HS-27A (cell line): ENCODE results near the gene RELB.
"Not testable (repeated sequence)": the region's sequence is repeated elsewhere in the genome, so short reads cannot be mapped to it uniquely, and the experiment has no call there.

Source experiments
- DNase-seq: peaks from one replicate; pipeline ENCODE4 v3.0.0-alpha.2; 2012; ENCODE audit warnings: low read depth, missing footprints

RELB gene, protein sequence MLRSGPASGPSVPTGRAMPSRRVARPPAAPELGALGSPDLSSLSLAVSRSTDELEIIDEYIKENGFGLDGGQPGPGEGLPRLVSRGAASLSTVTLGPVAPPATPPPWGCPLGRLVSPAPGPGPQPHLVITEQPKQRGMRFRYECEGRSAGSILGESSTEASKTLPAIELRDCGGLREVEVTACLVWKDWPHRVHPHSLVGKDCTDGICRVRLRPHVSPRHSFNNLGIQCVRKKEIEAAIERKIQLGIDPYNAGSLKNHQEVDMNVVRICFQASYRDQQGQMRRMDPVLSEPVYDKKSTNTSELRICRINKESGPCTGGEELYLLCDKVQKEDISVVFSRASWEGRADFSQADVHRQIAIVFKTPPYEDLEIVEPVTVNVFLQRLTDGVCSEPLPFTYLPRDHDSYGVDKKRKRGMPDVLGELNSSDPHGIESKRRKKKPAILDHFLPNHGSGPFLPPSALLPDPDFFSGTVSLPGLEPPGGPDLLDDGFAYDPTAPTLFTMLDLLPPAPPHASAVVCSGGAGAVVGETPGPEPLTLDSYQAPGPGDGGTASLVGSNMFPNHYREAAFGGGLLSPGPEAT

DNA sequence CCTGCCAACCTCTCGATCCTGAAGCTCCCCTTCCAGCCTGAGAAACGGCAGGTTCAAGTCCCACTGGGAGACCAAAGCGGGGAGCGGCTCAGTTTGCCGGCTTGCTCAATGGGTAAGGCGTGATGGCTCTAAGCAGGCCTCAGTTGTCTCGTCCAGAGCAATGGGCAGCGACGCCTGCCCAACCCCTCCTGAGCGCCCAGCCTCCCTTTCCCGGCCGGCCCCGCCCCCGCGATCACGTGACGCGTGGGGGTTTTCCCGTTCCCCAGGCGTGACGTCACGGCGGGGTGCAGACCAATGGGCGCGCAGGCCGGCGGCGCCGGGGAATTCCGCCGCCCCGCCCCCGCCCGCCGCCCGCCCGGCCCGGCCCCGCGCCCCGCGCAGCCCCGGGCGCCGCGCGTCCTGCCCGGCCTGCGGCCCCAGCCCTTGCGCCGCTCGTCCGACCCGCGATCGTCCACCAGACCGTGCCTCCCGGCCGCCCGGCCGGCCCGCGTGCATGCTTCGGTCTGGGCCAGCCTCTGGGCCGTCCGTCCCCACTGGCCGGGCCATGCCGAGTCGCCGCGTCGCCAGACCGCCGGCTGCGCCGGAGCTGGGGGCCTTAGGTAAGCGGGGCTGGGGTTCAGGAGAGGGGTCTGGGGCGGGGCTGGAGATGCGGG is at the start of gene RELB:
RELB (plus strand) TSS at position 378 of the 653 bp plus-strand sequence; CDS start at position 494, 116 bp downstream.
- peak; percentile 45 for DNase-seq

DNA sequence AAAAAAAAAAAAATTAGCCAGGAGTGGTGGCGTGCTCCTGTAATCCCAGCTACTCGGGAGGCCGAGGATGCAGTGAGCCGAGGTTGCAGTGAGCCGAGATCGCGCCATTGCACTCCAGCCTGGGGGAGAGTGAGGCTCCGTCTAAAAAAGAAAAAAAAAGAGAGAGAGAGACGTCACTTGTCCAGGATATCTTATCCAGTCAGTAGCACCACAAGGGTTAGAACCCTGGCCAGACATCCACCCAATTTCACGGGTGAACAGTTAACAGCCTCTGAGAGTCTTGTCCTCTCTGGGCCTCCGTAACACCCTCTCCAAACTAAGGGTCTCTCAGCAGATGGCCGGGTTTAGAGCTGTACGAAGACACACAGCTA is 47.0 kb upstream of the RELB start:
- no peak for DNase-seq

DNA sequence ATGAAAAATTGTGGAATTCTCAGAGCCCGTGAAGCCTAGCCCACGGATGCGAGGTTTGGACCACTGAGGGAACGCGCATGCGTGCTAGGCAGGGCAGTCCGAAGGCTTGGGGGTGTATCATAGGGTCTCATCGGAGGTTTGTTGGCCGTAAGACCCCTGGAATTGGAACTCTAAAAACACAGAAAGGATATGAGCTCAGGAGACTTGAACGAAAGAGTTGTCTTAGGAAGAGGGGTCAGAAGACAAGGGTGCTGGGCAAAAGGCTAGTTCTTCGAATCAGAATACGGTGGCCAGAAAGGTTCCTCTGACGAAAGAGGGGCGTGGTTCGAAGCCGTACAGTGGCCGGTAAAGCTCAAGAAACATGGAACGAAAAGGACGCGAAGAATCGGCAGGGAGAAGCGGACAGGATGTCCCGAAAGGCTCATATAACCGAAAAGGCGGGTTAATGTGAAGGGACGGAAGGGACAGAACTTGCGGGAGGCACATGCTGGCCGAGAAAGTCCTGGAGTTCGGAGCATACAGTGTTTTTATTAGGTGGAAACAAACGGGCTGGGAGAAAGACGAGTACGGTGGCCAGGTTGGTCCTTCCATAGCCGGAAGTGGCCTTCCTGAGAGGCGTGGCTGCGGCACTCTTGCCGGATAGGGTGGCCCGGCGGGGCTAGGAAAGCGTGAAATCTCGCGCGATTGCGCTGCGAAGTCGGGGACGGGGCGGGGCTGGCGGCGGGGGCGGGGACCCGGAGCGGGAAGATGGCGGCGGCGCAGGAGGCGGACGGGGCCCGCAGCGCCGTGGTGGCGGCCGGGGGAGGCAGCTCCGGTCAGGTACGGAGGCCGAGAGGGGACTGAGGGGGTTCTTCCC is 46.4 kb upstream of the RELB start, which contains the start of gene CLPTM1:
CLPTM1 (plus strand) TSS at position 732 of the 856 bp plus-strand sequence; CDS start at position 748, 16 bp downstream.
- peak; percentile 98 for DNase-seq

DNA sequence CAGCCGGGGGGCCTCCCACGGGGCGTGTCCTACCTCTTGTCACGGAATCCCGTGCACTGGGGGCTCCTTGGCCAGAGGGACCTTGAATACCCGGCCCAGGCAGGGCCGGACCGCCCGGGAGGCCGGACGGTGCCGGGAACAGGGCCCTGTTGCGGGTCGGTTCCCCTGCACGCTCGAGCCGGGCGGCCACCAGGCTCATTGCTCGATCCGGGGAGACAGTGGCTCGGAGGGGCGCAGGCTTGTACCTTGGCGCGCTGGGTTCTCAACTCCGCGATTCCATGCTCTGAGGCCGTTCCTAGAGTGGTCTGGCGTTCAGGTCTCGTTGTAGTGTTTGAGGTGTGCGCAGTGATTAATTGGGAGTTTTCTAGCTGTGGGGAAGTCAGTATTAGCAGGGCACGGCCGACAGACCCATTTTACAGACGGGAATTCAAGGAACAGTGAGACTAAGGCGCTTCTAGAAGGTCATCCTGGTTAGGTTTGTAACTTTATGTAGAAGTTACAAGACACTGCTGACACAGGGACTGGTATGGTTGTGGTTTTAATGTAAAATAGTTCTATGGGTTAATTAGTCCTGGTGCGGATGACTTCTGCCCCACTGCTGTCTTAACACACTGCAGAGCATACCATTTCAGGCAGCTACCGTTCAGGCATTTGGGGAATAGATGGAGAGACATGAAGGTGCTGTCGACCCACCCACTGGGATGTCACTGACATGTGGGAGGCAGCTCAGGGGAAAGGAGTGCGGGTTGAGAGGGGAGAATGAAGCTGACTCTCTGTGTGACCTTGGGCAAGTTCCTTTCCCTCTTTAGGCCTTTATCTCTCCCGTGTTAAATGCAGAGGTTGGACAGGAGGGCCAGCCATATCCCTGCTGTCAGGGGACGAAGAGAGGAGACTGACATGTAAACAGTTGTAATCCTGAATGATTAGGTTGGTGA is 45.5 kb upstream of the RELB start:
- no peak for DNase-seq

DNA sequence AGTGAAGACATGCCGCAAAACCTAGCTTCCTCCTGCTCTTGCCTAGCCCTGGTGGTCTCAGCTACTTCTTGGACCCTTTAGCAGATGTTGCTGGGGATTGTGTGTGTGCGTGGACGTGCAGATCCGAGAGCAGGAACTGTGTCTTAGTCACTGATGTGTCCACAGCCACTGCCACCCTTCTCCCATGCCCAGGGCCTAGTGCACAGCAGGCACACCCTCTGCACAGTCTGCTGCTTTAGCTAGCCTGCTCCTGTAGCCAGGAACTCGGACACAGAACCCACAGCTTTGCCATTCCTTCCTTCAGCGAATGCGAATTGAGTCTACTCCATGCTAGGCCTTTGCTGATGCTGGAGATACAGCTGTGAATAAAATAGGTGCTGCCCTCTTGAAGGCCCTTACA is 43.7 kb upstream of the RELB start:
- no peak for DNase-seq

DNA sequence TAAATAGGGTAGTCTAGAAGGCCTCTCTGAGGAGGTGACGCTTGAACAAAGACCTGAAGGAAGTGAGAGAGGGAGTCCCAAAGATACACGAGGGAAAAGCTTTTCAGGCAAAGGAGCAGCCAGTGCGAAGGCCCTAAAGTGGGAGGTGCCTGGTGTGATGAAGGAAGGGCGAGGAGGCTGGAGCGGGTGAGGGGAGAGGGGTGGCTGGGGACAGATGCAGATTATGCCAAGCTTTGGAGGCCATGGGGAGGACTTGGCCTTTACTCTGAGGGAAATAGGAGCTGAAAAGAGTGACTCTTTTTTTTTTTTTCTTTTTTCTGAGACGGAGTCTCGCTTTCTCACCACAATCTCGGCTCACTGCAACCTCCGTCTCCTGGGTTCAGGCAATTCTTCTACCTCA is 43.2 kb upstream of the RELB start:
- DNase-seq, result no peak

DNA sequence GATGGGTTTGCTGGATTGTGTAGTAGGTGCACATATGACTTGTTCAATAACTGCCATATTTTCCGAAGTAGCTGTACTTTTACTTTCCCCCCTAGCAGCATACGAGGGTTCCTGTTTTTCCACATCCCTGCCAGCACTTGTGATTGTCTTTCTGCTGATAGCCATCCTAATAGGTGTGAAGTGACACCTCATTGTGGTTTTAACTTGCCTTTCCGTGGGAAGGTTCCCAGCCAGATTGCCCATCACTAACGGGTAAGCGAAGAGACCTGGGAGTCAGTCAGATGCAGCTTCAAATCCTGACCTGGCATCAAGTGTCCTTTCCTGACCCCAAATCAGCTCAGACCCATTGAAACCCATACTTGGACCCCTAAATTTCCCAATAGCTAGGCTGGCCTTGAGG is 41.6 kb upstream of the RELB start:
- no peak for DNase-seq

DNA sequence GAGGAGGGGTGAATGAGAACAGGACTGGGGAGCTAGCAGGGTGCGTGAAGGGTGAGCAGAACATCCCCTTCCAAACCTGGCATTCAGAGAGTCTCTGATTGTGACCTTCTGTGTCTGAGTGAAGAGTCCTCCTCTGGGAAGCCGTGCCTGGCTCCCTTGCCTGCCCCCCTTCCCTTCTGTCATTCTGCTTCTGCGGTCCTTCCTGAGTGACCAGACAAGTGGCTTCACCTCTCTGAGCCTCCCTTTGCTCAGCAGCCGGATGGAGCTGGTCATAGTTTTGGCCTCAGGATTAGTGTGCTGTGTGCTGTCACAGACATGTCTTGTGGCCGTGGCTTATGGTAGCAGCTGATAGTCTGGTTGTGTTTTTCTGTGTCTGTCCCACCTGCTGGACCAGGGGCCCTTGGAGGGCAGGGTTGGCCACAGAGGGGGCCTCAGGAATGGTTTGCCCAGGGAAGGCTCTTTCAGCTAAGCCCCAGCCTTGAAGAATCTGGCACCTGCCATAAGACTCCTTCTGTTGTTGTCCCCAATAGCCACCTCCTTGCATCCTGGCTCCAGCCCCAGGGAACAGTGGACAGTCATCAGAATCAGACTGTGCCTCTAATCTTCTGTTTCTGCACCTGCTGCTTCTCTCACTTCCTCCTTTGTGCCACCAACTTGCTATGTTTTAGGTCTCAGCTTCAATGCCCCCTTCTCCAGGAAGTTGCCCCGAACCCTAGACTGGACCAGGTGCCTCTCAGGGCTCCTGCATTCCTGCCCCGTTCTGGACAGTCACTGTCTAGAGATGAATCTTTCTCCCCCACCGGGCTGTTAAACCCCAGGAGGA is 40.1 kb upstream of the RELB start:
- DNase-seq, result no peak

DNA sequence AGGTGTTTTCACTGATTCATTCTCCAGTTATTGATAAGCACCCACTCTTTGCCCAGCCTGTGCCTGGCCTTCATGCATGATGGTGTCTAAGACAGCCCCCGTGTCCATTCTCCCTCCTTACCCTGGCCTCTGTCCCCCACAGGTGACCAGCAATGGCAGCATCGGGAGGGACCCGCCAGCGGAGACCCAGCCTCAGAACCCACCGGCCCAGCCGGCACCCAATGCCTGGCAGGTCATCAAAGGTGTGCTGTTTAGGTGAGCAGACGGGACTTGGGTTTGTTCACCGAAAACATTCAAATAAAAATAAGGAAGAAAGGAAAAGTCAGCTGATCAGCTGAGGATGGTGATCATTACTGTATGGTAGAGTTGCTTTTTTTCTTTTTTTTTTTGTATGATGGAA is 39.4 kb upstream of the RELB start:
- DNase-seq, result no peak

DNA sequence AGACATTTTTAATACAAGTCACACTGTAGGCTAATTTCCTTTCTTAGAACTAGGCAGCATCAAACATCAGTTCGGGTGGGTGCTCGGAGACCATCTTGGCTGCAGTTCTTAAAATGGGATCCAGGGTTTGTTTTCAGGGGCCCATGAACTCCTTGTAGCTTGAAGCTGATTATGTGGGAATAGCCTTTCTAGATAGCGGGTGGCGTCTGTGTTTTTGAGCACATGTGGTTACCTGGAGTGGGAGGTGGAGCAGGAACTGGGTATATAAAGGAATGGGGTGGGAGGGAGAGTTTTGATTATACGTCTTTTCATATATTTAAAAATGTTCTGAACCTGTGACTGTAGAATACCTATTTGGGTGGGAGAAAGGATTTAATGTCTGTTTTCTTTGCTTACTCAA is 33.1 kb upstream of the RELB start:
- no peak for DNase-seq

DNA sequence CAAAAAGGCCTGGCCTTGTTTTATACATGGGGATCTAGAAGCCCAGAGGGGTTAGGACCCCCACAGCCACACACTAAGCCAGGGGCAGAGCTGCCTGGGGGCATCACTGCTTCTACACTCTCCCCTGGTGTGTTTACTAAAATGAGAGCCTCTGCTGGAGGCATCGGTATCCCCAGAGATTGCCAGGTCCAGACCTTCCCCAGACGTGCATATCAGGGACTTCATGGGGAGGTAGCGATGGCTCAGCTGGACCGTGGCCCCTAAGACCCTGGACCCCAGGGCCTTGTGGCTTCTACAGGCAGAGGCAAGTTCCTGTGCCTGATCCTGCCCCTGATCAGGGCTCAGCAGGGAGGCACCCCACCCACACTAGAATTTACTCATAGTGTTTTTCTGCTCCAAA is 32.6 kb upstream of the RELB start:
- DNase-seq, result no peak

DNA sequence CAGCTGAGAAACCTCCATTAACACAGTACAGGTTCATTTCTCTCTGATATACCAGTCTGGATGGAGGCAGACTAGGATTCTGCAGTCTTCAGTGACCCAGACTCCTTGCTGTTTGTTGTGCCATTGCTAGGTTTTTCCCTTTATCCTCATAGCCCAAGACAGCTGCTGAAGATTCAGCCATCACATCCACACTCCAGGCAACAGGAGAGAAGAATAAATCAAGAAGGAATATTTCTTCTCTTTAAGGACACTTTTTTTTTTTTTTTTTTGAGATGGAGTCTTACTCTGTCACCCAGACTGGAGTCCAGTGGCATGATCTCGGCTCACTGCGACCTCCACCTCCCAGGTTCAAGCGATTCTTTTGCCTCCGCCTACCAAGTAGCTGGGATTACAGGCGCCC is 31.8 kb upstream of the RELB start:
- no peak for DNase-seq

DNA sequence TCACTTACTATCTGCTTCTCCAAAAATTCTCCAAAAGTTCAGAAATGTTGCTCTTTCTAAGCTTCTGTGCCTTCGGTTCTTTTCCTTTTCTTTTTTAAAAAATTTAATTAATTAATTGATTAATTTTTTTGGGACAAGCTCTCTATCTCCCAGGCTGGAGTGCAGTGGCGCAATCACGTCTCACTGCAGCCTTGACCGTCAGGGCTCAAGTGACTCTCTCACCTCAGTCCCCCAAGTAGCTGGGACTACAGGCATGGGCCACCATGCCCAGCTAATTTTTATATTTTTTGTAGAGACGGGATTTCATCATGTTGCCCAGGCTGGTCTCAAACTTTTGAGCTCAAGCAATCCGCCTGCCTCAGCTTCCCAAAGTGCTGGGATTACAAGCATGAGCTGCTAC is 29.8 kb upstream of the RELB start:
- DNase-seq, result not testable (repeated sequence)

DNA sequence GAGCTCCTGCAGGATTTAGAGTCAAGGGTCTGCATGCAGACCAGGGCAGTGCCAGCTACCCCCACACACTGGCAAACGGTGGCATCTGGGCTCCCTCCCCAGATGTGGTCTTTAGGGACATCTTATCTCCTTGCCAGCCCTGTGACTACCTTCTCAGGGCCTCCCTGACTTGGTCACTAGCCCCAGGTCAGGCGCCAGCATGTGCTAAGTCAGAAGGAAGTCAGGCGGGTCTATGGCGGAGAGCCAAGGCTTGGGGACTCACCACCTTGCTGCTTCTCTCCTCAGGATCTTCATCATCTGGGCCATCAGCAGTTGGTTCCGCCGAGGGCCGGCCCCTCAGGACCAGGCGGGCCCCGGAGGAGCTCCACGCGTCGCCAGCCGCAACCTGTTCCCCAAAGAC is 28.5 kb upstream of the RELB start:
- no peak for DNase-seq

DNA sequence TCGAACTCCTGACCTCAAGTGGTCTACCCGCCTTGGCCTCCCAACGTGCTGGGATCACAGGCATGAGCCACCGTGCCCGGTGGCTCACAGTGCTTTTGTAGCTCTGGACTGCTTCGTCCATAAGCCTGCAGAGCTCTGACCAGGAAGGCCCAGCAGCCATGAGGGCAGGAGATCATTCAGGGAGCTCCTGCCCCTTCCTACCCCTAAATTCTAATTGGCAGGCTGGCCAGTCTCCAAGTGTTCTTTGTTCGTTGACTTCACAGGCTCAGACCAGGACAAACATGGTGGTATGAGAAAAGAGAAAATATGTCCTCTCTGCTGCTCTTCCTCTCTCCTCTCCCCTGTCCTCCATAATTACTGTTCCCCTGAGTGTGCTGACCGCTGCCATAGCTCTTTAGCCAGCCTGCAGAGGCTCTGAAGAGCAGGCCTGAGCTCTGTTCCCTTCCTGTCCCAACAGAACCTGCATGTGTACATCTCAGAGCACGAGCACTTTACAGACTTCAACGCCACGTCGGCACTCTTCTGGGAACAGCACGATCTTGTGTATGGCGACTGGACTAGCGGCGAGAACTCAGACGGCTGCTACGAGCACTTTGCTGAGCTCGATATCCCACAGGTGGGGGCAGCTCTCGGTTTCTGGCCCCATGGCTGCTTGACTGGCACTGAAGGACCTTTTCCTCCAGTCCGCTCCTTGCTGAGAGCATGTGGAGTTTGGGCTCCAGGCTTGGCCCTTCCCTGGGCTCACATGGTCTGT is 27.1 kb upstream of the RELB start:
- DNase-seq, result no peak

DNA sequence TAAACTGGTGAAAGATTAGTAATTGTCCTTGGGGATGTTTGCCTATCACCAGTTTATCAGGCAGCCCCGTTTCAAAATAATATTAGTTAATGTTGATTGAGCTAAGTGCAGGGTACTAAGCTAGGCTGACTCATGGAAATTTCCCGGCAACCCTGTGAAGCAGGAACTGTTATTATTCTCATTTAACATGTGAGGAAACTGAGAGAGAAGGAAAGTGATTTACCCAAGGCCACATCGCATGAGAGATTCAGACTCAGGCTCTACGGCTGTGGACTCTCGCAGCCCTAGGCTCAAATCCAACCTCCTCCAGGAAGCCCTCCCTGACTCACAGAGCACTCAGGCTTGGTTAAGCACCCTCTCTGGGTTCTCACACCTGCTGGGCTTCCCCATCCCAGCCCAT is 26.4 kb upstream of the RELB start:
- no peak for DNase-seq

DNA sequence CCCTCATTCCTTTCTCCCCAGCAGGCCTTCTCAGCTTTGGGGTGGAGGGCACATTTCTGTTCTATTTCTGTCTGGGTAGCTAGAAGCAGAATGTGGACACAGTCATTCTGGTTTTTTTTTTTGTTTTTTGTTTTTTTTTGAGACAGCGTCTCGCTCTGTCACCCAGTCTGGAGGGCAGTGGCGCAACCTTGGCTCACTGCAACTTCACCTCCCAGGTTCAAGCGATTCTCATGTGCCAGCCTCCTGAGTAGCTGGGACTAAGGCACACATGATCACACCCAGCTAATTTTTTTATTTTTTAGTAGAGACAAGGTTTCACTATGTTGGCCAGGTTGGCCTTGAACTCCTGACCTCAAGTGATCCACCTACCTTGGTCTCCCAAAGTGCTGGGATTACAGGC is 25.8 kb upstream of the RELB start:
- DNase-seq, result no peak

DNA sequence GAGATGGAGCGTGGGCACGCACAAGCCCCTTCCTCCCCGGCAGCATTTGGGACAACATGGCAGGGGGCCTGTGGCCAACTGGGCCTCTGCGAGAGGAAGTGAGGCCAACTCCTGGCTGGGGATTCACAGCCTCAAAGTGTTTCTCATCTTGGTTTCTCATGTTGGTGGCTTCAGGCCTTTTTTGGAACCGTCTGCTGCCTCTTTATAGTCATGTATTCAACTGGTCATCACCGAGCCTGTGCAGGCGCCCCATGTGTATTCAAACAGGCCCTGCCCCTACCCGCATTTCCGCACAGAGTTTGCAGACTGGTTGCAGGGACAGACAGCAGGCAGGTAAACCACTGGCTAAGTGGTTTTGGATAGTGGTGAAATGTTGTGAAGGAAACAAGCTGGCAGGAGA is 17.3 kb upstream of the RELB start:
- no peak for DNase-seq

DNA sequence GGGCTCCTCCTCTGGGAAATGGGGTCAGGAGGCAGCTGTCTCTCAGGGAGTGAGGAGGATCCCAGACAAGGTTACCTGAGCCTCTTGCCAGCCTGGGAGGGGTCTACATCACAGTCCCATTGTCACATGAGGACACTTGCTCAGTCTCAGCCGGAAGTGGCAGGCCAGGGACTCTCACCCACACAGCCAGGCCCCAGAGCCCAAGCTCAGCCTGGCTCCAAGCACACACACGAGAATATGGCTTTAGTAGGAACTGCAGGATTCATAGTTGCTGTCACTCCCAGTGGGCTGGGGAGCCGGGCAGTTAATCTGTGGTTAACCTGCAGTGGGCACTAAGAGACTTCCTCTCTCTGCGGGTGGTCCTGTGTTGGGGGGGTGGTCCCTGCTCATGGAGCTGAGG is 15.8 kb upstream of the RELB start:
- no peak for DNase-seq

DNA sequence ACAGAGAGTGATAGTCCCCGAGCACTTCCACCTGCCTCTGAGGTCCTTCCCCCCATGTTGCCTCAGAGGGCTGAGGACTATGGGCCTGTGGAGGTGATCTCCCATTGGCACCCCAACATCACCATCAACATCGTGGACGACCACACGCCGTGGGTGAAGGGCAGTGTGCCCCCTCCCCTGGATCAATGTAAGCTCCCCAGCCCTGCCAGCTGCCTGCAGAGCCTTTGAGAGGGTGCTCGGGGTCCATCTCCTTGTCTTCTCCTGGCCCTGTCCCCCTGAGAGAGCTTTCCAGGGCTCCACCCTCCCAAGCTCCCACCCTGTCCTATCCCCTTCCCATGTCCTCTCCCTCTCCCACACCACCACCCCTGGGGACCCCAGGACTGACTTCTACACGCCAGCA is 14.9 kb upstream of the RELB start:
- no peak for DNase-seq
